D341Med (cell line): ENCODE measurements around the gene KRT7.
"Not testable (repeated sequence)": the region's sequence is repeated elsewhere in the genome, so short reads cannot be mapped to it uniquely, and the experiment has no call there.

ENCODE experiments used
- DNase-seq: peaks from one replicate; pipeline ENCODE4 v3.0.0; 2012; ENCODE audit warnings: low spot score

The KRT7 gene

DNA sequence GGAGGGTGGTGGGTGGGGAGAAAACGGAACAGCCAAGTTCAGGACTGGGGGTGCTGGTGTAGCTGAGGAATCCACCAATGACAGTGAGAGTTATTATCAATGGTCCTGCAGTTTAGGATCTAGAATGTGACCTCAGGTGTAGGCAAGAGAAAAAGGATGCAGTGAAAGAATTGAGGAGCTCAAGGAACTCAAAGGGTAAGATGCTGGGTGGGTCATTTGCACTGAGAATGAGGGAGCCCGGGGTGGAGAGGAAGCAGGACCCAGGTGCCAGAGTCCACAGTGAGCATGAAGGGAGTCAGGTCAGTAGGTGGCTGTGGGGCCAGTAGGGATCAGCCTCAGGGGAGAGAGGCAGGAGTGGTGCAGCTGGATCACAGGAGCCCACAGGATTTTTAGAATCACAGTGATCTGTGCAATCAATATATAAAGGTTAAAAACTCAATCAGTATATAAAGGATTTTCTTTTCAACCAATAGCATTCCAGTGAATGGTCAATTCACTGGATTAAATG lies 3.2 kb upstream of the KRT7 start:
- no peak for DNase-seq

DNA sequence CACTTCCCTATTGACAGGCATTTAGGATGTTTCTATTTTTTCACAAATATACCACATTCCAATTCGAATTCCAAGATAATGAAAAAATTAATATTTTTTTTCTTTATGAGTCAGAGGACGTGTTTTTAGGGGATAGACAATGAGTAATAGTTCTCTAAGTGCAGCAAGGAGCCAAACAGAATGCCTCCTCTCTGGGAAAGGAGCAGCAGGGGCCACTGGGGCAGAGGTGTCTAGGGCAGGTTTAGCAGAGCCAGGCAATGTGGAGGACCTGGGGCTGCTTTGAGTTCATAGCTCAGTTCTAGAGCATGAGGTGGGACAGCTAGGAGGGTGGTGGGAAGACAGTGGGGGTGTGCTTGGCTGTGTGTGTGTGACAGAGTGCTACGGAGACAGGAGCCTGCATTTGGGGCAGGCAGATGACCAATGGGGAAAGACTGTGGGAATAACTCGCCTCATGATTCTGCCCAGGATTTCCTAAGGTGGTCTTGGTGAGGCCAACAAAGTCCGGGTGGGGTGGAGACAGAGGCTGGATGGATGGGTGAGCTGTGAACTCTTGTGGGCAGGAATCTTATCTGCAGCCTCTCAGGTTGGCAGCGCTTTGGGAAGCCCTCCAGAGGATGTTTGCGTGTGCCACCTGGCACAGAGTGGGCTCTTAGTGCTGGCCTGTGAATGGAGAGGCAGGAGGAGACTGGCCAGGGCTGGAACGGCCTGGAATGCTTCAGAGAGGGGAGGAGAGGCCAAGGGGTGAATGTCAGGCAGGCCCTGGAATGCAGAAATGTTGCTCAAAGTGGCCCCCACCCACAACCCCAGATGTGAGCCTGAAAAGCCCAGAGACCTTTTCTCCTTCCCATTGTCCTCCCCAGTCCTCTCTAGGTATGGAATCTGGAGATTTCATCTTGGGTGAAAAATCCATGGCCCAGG lies 2.4 kb upstream of the KRT7 start:
- no peak for DNase-seq

DNA sequence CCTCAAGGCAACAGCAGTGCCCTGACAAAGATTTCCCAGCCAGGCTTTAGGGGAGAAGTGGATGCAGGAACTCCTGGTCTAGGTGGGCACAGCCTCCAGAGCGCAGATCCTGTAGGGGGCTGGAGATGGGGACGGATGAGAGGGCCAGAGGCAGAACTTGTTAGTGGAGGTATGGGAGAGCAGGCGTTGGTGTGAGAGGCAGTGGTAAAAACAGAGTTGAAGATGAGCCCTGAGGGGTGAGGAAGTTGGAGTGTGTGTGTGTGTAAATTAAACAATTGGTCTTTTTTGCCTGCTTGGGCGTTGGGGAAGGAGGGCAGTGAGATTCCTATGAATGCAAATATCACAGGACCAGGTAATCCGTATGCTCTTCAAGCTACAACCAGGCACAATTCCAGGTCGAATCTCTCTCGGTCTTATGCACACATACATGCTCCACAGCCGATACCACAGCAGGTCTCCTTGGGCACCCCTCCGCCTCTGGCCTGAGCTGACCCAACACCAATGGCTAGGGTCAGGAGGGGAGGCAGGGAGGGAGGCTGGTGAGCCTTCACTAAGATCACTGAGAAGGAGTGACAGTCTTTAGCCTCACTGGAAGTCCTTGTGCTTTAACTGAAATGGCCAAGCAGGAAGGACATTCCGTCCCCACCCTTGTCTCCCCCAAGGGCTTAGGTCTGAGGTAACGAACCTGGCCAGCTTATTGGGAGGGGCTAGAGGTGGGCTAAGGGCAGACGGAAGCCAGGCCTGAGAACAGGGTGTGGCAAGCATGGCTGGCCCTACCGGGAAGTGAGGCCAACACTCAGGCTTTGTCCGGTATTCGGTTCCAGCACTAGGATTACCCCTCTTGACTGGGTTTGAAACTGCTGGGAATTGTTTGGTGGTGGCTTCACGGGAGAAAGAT lies 1.5 kb upstream of the KRT7 start:
- no peak for DNase-seq

DNA sequence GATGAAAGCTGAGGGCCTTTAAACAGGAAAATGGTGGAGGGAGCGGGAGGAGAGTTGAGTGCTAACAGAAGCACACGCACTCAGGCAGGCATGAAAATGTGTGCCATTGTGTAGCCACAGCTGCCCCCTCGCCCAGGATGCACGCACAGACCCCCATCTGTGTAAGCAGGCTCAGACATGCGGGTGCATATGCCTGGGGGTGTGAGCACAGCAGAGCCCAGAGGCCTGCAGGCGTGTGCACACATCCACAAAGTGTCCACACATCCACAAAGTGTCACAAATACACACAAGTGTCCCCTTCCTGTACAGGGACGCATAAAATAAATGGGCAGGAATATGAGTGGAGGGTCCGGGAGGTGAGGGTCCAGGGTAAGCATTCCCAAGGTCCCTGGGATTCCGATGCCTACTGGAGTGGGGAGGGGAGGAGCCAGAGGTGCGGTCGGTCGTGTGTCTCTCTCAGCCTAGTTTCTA lies 805 bp upstream of the KRT7 start:
- no peak for DNase-seq

DNA sequence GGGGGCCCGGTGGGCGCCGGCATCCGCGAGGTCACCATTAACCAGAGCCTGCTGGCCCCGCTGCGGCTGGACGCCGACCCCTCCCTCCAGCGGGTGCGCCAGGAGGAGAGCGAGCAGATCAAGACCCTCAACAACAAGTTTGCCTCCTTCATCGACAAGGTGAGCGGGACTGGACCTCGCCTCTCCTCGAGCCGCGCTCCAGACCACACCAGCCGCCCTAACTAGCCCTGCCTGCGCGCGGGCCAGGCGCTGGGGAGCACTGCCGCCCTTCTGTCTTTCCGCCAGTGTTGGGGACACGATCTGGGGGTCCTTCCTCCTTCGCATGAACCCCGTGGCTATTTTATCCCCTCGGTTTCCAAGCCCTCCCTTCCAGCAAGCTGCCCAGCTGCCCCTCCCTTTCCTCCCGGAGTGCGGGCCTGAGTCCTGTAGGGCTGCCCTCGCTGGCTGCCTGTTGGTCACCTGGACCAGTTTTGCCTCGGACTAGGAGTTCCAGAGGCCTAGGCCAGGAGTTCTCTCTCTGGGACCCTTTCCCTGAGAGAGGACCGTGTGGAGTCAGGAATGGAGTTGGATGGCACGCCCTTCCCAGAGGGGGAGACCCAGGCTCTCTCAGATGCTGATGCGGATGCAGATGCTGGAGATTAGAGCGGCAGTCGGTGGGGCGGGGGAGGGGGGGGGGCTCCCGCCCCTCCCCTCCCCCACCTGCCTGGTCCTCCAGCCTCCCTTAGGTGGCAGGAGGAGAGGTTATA lies 592 bp downstream of the KRT7 start:
- DNase-seq: no peak

DNA sequence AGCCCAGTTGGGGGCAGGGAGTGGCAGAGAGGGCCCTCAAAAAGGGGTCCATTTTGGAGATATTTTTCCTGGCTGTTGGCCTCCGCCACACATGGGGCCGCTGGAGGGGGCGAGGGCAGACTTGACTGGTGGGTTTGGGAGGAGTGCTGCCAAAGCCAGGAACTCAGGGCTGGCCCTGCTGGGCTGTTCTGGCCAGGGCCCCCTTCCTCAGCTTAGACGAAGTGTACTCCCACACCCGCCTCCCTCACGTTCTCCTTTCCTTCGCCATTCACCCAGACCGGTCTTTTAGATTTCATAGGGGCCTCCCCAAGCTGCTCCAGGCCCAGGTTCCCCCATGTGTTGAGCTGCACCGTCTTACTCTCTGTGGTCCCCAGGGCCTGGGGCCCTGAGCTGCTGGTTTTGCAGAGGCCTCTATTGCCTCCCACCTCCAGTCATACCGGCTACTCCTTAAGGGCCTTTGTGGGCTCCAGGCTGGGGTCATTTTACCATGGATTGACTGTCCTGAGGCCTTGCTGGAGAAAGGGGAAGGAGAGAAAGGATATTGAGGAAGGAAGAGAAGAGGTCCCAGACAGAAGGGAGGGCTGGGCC lies 1.3 kb downstream of the KRT7 start:
- DNase-seq: no peak

DNA sequence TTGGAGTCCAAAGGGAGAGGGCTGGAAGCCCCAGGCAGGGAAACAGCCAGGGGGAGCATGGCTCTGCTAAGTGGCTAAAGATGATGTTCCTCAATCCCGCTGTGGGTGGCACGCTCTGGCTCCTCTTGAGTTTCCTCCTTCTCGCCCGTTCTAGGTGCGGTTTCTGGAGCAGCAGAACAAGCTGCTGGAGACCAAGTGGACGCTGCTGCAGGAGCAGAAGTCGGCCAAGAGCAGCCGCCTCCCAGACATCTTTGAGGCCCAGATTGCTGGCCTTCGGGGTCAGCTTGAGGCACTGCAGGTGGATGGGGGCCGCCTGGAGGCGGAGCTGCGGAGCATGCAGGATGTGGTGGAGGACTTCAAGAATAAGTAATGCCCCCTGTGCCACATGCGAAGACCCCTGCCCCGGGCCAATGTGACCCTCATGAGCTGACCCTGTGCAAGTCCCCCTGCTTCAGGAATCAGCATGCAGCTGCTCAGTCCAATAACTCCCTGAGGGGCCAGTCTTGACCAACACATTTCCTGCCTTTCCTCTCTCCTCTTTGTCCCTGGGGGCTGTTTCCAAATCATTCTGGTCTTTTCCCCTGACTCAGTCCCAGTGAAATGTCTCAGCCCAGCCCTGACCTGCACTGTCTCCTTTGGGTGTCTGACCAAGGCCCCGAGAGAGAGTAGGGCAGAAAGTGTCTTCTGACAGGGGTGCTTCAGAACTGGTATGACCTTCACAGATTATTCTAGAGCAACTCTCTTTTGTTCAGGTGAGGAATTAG lies 2.1 kb downstream of the KRT7 start:
- DNase-seq: no peak

DNA sequence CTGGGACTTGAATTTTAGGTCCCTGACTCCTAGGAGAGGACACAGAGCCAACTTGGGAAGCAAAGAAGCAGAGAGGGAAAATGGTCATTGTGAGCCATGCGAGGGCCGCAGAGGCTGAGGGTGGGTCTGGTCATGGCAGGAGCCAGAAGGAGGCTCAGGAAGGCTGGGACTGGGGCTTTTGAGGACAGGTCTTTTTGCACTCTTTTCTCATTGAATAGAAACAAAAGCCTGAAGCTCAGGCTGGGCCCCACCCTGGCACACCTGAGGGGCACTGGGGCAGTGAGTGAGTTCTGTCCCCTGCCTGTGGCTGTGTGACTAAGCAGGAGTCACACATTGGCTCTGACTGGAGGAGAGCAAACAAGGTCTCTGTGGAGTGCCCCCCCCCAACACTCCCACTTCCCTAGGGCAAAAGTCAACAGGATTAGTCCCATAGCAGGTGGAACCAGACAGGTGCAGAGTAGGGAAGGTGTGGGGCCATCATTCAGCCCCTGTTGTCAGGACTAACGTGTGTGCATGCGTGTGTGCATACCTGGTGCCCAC lies 2.8 kb downstream of the KRT7 start:
- DNase-seq: no peak

DNA sequence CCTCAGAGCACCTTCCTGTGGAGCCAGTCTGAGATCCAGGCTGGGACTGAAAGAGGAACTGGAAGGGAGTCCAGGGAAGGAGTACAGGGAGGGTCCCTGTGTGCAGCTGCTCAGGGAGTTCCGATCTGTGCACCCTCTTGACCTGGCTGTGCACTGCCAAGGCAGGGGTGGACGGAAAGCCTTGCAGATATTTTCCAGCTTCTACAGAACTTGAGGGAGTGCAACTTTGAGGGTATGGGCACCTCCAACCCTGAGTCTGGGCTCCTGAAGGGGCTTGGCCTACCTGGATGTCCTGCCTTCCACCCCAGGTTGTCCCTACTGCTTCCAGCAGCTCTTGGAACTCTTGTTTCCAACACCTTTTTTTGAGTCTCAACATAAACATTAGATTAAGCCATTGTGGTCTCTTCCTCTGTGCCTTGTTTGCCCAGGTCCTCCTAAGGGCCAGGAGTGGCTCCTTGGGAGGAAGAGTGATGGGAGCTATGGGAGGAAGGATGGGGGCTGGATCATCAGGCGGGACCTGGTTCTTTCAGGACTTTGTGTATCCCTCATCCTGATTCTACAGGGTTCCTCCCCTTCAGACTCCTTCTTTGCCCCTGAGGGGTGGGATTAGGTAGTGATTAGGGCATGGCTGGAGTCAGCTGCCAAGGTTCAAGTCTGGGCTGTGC lies 3.5 kb downstream of the KRT7 start:
- no peak for DNase-seq

DNA sequence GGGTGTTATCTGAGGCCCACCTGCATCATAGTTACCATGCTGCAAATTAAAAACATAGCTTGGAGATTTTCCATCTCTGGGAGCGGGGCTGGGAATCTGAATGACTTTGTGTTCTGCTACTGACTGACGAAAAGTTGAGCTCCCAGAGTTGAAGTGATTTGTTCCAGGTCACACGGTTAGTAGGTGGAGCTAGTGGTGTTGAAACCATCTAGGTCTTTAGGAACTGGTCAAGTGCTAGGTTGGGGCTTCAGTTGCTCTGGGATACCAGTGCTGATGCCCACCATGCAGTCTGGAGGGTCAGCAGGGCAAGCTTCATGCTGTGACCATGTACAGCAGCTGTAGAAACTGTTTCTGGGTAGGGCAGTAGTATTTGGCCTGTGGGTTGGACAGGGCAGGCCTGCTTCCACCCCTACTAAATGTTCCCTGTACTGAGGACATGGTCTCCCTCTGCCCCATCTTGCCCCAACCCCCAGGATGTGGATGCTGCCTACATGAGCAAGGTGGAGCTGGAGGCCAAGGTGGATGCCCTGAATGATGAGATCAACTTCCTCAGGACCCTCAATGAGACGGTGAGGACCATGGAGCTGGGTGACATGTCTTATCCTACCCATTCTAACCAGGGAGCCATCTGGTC lies 5.3 kb downstream of the KRT7 start:
- no peak for DNase-seq

DNA sequence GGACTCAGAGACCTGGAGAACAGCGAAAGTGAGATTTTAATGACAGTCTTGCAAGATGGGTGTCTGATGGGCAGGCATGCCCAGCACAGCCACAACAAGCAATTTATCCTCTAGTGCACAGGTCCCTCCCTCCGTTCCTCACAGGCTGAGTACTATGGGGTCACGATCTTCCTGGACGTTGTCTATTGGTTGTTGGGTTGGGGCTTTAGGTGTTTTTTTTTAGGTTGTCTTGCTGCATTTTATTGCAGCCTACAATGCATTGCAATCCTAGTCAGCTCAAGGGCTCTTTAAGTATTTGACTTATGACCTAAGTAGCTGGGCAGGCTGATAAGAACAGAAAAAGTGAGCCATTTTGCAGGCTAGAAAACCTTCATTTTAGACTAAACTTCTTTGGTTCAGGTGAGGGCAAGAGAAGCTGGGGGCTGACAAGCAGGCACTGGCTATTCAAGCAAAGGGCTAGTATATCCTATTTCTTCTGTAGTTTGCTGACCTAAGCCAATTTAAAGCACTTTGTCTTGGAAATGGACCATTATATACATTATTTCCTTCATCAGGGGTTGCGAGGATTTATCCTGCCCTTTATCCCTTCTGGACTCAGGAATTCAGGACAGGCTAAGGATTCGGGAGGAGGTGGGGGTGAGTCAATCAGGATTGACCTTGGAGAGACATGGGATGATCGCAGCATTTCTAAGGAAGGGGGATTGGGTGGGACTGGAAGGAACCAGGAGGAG lies 6.0 kb downstream of the KRT7 start:
- no peak for DNase-seq

DNA sequence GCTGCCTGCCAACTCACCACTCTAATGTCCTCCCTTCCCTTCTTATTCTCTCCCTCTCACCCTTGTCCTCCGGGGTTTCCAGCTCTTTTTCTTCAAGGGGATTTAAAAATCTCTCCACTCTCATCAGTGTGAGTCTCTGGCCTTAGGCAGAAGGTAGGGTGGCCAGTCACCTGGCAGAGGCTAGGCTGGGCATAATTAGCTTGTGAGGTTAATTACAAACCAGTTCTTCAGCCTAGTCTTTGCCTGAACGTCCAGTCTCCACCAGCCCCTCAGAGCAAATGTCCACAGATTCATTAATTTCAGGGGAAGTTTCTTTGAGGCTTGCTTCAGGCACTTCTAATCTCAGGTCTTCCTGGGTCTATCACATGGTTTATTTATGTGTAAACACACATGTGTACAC lies 6.7 kb downstream of the KRT7 start:
- no peak for DNase-seq

DNA sequence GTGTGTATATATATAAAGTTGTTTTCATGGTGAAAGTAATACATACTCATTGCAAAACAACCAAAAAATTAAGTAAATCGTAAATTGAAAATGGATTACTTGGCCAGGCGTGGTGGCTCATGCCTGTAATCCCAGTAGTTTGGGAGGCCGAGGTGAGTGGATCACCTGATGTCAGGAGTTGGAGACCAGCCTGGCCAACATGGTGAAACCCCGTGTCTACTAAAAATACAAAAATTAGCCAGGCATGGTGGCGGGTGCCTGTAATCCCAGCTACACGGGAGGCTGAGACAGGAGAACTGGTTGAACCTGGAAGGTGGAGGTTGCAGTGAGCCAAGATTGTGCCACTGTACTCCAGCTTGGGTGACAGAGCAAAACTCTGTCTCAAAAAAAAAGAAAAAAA lies 7.2 kb downstream of the KRT7 start:
- DNase-seq: not testable (repeated sequence)

DNA sequence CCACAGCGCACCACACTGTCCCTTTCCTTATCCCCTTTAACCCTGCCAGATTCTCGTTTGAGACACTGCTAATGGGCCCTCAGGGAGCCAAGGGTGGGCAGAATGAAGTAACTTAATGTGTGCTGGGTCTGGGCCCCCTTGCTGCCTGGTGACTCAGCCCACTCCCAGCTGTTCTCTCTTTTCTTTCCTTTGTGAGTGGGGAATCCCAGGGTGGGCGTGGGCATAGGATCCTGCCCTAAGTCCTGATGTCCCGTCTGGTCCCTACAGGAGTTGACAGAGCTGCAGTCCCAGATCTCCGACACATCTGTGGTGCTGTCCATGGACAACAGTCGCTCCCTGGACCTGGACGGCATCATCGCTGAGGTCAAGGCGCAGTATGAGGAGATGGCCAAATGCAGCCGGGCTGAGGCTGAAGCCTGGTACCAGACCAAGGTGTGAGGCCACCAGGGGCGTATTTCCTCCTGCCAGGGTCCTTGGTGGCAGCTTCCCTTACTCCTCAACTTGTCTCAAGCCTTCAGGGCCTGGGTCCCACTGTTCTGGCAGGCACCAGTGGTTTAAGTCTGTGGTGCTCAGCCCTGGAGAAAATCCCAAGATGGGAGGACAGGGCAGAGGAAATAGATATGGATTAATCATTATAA lies 8.3 kb downstream of the KRT7 start:
- no peak for DNase-seq

DNA sequence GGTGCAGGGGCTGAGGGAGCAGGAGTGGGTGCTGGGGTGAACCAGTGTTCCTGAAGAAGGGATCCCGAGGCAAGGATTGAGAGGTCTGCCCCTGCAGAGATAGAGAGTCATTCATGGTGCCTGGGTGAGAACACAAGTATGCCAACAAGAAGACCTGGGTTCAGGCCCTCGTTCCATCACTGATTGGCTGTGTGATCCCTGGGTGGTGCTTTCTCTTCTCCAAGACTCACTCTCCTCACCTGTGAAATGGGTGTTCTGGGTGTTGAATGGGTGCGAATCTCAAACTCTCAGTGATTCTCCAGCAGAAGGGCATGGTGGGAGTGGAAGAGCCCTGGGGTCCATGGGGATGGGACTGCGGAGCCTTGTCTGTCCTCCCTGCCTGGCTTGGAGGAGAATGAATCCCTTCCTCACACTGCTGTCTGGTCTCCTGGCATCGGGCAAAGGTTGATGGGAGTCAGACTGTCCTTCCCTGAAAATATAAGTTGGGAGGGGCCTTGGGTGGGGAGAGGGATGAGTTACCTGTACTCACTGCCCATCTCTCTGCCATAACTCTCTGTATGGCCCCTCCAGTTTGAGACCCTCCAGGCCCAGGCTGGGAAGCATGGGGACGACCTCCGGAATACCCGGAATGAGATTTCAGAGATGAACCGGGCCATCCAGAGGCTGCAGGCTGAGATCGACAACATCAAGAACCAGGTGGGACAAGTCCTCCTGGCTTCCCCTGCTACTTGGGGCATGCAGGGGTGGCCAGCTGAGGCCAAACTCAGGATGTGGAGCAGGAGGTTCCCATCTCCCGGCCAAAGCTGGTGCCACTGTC lies 9.6 kb downstream of the KRT7 start:
- DNase-seq: no peak

DNA sequence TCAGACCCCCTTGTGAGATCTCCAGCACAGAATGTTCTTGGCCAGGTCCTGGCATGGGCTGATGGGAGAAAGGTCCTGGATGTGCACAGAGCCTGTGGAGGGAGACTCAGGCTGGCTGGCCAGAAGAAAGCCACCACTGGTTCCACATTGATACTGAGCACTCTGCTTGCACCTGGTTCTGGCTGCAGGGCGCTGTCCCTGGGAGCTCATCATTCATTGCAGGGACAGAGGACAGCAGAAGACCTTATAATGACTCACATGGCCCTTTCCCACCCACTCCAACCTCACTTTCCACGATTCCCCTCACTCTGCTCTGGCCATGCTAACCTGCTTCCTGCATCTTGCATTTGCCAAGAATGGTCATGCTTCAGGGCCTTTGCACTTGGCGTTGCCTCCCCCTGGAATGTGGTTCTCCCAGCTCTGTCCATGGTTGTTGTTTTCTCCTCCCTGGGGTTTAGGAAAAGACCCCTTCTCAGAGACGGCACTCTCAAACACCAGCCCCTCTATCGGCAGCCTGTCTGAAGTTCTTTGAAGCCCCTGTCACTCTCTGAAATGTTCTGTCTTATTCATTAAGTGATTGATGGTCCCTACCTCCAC lies 10.3 kb downstream of the KRT7 start:
- no peak for DNase-seq
